Measurements from ENCODE around the gene DNM1L.

Gene DNM1L

GRCh38 chr12:32679091-32679919 is at the start of gene DNM1L:
Gene DNM1L (plus strand): TSS chr12:32679301. CDS start chr12:32679364, 63 bp downstream.
- DNase-seq (ENCODE audit: low spot score): peak; percentile 90

DNA sequence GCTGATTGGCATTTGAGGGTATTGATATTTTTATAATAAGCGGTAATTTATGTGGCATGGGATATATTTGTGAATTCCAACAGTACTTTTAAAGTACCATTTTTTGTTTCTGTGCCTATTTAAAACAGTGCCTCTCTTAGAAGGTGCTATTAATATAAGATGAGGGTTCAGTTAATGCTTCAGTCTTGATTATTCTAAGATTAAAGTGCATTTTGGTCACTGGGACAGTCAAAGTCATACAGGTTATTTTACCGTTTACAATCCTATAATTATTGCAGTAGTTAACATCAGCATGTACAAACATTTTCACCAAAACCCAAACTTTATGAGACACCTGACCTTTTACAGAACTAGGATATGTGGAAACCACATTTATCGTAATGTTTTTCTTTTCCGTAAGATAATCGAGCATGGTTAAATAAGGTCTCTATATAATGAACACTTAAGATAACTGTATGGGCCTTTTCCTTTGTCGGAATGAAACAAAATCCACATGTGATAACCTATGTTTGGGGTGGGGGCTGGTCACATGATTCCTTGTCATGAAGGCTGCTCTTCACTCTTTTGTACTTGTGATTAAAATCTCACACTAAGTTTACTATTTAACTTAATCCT is 37.7 kb upstream of the DNM1L start:
- no peak for DNase-seq (ENCODE audit: low spot score)

GRCh38 chr12:32644431-32644830 is 34.7 kb upstream of the DNM1L start:
- DNase-seq (ENCODE audit: low spot score): no peak

GRCh38 chr12:32647275-32647674 is 31.8 kb upstream of the DNM1L start:
- DNase-seq (ENCODE audit: low spot score): no peak

GRCh38 chr12:32650508-32650907 is 28.6 kb upstream of the DNM1L start:
- no peak for DNase-seq (ENCODE audit: low spot score)

DNA sequence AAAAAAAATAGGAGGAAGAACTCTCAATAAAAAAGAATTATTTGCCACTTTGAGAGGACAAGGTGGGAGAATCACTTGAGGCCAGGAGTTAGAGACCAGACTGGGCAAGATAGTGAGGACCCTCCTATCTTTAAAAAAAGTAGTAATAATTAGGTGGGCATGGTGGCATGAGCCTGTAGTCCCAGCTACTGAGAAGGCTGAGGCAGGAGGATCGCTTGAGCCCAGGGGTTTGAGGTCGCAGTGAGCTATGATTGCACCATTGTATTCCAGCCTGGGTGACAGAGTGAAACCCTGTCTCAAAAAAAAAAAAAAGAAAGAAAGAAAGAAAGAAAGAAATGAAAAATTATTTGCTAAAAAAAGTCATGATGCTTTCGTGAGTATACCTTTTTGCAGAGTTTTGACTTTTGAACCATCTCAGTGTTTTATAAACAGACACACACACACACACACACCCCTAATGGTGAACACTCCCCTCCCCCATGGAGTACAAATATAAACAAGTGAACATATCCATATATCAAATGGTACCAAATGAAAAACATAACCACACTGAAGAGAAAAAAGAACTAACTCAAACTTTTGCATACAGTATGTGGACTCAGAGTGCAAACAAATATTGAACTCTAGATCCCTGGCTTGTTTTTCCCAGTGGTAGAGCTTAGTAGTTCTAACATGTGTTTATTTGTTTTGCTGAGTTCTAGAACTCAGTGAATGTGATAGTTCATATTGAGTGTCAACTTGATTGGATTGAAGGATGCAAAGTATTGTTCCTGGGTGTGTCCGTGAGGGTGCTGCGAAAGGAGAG is 27.7 kb upstream of the DNM1L start:
- DNase-seq (ENCODE audit: low spot score): no peak

DNA sequence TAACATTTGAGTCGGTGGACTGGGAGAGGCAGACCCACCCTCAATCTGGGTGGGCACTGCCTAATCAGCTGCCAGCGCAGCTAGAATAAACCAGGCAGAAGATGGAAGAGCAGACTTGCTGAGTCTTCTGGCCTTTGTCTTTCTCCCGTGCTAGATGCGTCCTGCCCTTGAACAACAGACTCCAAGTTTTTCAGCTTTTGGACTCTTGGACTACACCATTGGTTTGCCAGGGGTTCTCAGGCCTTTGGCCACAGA is 27.2 kb upstream of the DNM1L start:
- no peak for DNase-seq (ENCODE audit: low spot score)

DNA sequence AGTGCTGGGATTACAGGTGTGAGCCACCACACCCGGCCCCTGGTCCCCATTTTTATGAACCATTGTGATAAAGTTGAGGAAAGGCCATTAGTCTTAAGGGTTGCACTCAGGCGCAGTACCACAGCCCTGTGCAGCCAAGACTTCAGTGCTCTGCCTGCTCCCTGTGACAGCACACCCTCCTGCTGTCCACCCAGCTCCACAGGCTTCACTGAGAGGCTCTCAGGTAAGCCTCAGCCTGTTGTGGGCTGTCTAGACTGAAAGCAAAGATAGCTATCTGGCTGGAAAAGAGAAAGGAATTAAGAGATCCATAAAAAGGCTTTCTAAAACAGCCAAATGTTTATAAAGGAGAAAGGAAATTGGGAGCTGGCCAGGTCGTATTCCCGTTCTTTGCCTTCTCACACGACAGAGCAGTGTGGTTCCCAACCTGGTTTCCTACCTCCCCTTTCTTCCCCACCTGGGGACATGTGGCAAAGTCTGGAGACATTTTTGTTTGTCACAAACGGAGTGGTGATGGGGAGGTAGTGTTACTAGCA is 19.1 kb upstream of the DNM1L start:
- no peak for DNase-seq (ENCODE audit: low spot score)

GRCh38 chr12:32661706-32662105 is 17.4 kb upstream of the DNM1L start:
- DNase-seq (ENCODE audit: low spot score): no peak

DNA sequence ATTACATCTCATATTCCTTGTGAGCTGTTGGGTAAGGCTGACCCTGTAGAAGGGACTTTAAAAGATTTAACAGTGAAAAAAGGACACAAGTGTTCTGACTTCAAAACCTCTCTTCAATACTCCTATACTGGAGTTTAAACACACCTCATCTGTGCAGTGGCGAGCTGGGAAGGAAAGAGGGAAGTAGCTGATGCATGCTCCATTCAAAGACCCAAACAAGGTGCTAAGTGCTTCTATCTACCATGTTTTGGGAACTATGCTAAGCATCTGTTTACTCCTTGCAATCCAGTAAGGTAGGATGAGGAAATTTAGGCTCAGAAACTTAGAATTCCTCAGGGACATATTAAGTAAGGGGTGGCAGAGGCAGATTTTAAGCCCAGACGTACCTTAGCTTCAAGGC is 16.4 kb upstream of the DNM1L start:
- no peak for DNase-seq (ENCODE audit: low spot score)

DNA sequence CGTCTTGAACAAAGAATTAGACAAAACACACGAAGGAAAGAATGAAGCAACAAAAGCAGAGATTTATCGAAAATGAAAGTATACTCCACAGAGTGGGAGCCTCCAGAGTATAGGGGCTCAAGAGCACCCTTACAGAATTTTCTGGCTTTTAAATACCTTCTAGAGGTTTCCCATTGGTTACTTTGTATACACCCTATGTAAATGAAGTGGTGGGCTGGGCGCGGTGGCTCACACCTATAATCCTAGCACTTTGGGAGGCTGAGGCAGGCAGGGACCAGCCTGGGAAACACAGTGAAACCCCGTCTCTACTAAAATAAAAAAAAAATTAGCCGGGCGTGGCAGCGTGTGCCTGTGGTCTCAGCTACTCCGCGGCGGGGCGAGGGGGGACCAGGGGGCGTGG is 13.1 kb upstream of the DNM1L start:
- no peak for DNase-seq (ENCODE audit: low spot score)

- no peak for DNase-seq (ENCODE audit: low spot score)
Observed at GRCh38 chr12:32669584-32669983, 9.5 kb upstream of the DNM1L start.

DNA sequence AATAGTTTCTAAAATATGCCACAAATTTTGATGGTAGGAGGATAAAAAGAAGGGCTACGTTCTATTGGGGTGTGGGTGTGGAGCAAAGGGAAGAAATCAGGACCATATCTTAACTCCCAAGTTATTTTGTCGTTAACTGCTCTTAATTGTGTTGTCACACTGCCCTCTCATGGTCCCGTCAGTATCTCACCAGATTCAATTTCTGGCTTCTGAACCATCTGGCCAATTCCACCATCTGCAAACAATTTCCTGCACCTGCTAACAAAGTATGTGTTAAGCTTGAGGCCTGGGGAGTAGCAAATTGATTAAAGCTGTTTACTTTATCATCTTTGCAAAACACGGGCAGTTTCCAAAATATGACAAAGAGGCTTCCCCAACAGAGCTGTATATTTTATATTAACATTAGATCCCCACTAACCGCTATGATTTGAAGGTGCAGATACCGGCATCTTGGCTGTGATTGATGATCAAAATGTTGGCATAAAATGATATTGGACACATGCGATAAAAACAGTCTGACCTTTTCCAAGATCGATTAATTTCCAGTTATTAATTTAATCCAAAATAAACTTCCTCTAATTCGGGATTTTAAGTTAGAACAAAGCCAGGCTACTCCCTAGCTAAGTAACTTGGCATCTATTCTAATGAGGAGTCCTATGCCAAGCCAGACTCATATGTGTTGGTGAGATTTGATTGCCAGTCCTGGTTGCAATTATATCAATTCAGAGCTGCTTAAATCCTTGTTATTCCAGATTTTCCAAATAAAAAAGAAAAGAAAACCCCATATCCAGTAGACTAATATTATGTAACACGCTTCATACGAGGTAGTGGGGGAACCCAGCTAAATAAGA is 6.9 kb upstream of the DNM1L start:
- no peak for DNase-seq (ENCODE audit: low spot score)

DNA sequence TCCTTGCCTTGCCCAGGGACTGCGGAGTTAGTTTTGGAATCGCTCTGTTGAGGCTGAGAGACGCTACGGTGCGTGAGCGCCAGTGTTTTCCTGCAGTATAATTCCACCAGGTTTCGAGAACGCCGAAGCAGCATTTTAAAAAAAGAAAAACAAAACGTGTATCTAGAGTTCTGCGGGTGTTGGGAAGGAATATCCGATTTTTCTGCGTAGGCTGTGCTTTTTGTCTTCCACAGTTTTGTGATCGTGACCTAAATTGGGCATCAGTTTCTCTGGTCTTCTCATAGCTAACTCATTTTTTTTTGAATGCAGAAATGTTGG is 778 bp downstream of the DNM1L start:
- DNase-seq (ENCODE audit: low spot score): no peak

GRCh38 chr12:32680787-32681186 is 1.7 kb downstream of the DNM1L start:
- DNase-seq (ENCODE audit: low spot score): no peak

GRCh38 chr12:32681272-32681671 is 2.2 kb downstream of the DNM1L start:
- no peak for DNase-seq (ENCODE audit: low spot score)

GRCh38 chr12:32686340-32686739 is 7.2 kb downstream of the DNM1L start:
- DNase-seq (ENCODE audit: low spot score): no peak

- DNase-seq (ENCODE audit: low spot score): no peak
Observed at GRCh38 chr12:32688786-32689185, 9.7 kb downstream of the DNM1L start.

DNA sequence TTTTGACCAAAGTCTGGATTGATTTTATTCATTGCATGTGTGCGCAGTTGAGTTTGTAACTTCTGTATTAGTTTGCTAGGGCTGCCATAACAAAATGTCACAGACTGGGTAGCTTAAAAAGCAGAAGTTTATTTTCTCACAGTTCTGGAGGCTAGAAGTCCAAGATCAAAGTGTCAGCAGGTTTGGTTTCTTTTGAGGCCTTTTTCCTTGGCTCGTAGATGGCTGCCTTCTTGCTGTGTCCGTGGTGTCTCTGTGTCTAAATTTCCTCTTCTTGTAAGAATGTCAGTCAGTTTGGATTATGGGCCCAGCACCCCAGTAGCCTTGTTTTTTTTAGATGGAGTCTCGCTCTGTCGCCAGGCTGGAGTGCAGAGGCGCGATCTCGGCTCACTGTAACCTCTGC is 11.8 kb downstream of the DNM1L start:
- DNase-seq (ENCODE audit: low spot score): no peak

DNA sequence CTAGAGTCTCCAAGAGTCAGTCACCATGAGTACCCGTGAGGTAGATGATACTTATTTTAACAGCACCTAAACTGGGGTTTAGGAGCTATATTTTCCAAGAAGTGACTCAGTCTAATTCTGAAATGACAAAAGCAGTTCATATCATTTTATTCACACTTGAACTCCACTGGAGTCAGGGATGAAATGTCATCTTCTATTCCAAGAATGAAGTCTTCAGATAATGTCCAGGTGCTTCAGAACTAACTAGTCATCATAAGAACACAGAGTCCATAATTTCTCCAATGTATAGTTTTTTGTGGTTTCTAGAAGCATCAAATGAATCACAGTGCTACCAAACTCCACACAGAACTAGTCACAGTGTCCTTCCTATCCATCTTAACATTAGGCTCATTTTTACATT is 13.3 kb downstream of the DNM1L start:
- DNase-seq (ENCODE audit: low spot score): no peak

DNA sequence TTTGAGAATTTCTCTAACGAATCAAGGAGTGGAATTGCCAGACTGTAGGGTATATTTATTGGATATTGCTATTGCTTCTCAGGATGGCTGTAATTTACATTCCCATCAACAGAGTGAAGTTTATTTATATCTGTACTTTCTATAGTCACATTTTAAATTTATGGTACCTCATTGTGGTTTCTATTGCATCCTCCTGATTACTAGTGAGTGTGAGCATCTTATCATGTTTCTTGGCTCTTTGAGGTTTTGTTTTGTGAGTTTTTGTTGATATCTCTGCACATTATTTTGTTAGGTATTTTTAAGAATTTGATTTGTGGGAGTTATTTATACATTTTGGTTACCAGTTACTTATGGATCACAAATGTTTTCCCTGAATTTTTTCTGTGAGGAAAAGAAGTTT is 13.9 kb downstream of the DNM1L start:
- DNase-seq (ENCODE audit: low spot score): no peak

- no peak for DNase-seq (ENCODE audit: low spot score)
Observed at GRCh38 chr12:32695787-32696186, 16.7 kb downstream of the DNM1L start.

Data from hematopoietic multipotent progenitor cell treated with erythropoietin and hydrocortisone succinate and interleukin-3 and kit ligand, for 17 days (in vitro differentiated cells).